GM20000 (cell line): Measurements from ENCODE around the gene IL16.

Experiments
- DNase-seq: peaks from one replicate; pipeline ENCODE4 v3.0.0; 2012; ENCODE audit warnings: low spot score
- TF ChIP-seq, protein P1 (sequence below): IDR thresholded peaks from 2 replicates; pipeline ENCODE4 v1.5.1; 2012; ENCODE audit warnings: mild to moderate bottlenecking, control low read depth; ENCODE audit errors: extremely low read depth, missing control alignments

The IL16 gene

DNA sequence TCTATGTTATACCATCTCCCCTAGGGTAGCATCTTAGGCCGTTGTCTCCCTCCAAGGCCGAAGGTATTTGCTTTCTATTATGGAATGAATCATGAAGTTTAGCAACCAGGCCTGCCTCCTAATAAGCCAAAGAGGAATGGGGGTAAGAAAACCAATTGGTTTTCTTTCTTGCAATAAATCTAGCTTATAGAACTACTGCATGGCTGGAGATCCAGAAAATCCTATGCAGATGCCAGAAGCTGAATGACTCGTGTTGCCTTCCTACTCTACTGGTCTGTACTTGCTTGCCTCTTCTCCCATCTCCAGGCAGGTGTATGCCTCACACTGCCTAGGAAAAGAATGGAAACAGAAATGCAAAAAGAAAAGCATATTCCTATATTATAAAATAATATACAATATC lies 31.1 kb upstream of the IL16 start:
- no peak for DNase-seq
- TF ChIP-seq, protein P1, sequence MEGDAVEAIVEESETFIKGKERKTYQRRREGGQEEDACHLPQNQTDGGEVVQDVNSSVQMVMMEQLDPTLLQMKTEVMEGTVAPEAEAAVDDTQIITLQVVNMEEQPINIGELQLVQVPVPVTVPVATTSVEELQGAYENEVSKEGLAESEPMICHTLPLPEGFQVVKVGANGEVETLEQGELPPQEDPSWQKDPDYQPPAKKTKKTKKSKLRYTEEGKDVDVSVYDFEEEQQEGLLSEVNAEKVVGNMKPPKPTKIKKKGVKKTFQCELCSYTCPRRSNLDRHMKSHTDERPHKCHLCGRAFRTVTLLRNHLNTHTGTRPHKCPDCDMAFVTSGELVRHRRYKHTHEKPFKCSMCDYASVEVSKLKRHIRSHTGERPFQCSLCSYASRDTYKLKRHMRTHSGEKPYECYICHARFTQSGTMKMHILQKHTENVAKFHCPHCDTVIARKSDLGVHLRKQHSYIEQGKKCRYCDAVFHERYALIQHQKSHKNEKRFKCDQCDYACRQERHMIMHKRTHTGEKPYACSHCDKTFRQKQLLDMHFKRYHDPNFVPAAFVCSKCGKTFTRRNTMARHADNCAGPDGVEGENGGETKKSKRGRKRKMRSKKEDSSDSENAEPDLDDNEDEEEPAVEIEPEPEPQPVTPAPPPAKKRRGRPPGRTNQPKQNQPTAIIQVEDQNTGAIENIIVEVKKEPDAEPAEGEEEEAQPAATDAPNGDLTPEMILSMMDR: no peak

DNA sequence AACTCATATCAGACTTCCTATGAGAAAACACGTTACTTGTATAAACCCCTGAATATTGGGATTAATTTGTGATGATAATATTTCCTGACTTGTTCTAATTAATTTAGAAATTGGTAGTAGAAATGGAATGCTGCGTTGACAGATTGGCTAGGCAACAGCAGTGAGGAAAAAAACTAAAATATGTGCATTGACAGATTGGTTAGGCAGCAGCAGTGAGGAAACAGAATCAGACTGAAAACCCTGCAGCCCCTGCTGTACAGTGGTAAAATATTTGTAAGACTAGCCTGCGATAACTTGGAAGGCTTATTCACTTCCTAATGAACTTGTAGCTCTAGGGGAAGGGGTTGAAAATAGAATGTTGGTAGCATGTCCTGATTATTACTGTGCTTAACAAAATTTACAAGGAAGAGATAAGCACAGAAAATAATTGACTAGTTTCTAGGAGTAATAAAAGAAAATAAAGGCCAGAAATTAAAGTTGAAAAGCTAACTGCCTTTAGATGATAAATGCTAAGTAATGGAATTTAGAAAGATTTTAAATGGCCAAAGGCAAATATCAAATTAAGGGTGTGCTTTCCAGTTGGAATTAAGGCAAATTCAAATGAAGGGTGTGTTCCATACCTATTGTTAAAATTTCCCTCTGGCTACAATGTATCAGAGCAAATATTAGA lies 29.9 kb upstream of the IL16 start:
- TF ChIP-seq, protein P1: no peak

DNA sequence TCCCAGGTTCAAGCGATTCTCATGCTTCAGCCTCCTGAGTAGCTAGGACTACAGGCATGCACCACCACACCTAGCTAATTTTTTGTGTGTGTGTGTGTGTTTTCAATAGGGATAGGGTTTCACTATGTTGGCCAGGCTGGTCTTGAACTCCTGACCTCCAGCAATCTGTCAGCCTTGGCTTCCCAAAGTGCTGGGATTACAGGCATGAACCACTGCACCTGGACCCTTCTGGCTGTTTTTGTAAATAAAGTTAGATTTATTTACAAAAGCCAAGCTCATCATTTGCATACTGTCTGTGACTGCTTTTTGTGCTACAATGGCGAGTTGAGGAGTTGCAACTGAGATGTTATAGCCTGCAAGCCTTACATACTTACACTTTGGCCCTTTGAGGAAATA lies 28.6 kb upstream of the IL16 start:
- no peak for DNase-seq
- TF ChIP-seq, protein P1: no peak

More for the DNA sequence above, 29.9 kb upstream of the IL16 start:
- DNase-seq: no peak

DNA sequence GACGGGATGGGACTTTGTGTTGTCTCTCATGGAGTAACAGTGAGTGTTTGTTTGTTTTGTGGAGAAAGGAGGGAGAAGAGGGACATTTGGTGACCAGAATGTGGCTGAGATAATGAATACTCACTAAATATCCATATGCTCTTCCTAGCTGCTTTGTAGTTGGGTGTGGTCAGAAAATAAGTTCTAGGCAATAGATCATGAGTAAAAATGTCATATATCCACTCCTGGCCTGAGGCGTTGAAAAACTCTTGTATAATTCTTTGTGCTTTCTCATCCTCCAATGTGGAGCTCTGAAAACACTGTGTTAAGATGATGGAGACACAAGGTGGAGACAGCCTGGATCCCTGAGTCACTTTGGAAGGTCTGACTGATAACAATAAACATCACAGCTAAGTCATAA lies 28.0 kb upstream of the IL16 start:
- no peak for DNase-seq
- TF ChIP-seq, protein P1: no peak

DNA sequence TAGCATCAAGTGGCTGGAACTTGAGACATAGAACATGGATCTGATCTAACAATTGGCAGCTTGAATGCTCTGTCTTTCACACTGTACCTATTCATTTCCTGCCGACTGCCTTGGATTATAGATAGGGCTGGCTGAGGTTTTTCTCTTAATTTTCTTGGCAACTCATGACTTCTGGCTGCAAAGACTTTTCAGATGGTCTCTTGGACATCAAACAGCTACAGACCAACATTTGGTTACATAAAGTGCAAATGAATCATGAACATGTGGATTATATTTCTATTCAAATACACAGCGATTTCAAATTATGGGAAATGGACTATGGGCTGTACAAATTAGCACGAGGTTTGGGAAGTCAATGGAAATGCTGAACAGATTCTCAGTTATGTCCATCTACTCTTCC lies 26.2 kb upstream of the IL16 start:
- TF ChIP-seq, protein P1: no peak
- DNase-seq: no peak

DNA sequence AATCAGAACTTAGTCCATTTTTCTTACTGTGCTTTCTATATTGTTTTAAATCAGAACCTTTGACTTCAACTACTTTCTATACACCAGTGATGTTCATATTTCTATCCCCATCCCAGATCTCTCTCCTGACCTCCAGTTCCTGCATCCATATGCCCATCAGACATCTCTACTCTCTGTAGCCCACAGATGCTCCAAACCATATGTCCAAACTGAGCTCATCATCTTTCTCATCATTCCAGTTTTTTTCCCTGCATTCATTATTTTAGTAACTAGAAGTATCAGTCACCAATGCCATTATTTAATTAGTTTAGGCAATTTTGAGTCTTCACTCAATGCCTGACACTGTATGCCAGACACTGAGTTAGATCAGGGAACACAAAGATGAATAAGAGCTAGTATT lies 25.4 kb upstream of the IL16 start:
- DNase-seq: no peak
- TF ChIP-seq, protein P1: no peak

DNA sequence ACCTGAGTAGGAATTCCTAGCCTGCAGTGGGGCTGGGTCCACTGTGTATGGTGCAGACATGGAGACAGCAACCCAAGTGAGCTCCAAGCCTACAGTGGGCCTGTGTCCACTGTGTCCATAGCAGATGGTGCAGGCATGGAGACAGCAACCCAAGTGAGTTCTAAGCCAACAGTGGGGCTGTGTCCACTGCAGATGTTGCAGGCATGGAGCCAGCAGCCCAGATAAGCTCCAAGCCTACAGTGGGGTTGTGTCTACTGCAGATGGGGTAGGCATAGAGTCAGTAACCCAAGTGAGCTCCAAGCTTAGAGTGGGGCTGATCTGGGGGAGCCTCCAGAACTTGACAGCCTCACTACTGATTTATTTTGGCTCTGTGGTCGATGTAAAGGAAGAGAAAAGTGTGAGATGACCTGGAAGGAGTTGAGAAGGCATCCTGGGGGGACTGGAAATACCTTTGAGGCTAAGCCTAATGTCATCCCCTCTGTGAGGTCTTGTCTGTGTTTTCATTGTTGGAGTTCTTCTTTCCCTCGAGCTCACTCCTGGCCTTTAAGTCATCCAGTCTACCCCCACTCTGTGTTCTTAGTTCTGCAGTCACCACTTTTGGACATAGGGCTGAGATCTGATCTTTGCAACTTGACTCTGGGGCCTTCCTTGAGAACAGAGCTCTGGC lies 22.4 kb upstream of the IL16 start:
- TF ChIP-seq, protein P1: no peak
- no peak for DNase-seq
